ENCODE measurements around the gene PHF13.

DNA sequence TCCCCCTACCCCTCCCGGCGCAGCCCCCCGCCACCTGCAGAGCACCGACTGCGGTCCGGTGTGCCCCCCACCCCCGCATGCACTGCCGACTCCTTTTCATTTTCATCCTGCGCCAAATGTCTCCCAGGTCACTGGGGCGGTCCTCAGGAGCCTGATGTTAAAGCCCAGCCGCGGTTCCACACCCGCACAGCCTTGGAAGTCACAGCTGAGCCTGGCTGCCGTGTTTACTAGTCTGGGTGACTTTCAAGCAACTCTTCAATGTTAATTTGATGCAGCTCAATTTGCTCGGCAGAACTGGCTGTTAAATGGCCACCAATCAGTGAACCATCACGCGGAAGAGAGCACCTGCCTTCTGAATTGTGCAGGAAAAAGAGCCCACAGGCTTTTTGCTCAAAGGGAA, 38.4 kb downstream of the PHF13 start:
- TF ChIP-seq CTCF (IDR thresholded peaks at IDR 0.05; ENCODE audit: low read length): no peak
- TF ChIP-seq EZH2 (optimal IDR thresholded peaks at IDR 0.05; ENCODE audit: low read depth, low read length): no peak
